Astrocyte (in vitro differentiated cells and primary cell): ENCODE results near the gene GAPT. TPM values are rescaled to one million over a fixed set of nuclear protein-coding genes. Genes with fewer than 3 reads are reported as not detected.

Experiments used
- DNase-seq: peaks from one replicate; pipeline ENCODE4 v3.0.0-alpha.2; 2010; ENCODE audit warnings: low read depth
- FAIRE-seq: peaks from 2 replicates; lab custom pipeline; 2011; peaks lifted over from hg19 to GRCh38; lab: Jason Lieb, UNC
- H2AFZ ChIP-seq: 2 replicates; pipeline ENCODE4 v1.6.0; 2012; ENCODE audit warnings: low read depth, low read length, inconsistent platforms
- H3K27ac ChIP-seq: 2 replicates; pipeline ENCODE4 v1.5.1; 2011; ENCODE audit warnings: low read depth, low read length, inconsistent platforms
- H3K27me3 ChIP-seq: 2 replicates; pipeline ENCODE4 v1.6.0; 2011; ENCODE audit warnings: low read length, inconsistent platforms; ENCODE audit not compliant: insufficient read depth
- H3K36me3 ChIP-seq: 2 replicates; pipeline ENCODE4 v1.5.1; 2011; ENCODE audit warnings: low read length, inconsistent platforms; ENCODE audit not compliant: insufficient read depth
- H3K4me1 ChIP-seq: 2 replicates; pipeline ENCODE4 v1.5.1; 2011; ENCODE audit warnings: low read length, inconsistent platforms; ENCODE audit not compliant: insufficient read depth
- H3K4me2 ChIP-seq: 2 replicates; pipeline ENCODE4 v1.6.0; 2012; ENCODE audit warnings: low read length, inconsistent platforms
- H3K4me3 ChIP-seq: 2 replicates; pipeline ENCODE4 v1.5.1; 2011; ENCODE audit warnings: low read depth, mild to moderate bottlenecking, low read length, inconsistent platforms; ENCODE audit not compliant: insufficient read depth
- H3K79me2 ChIP-seq: 2 replicates; pipeline ENCODE4 v1.6.0; 2012; ENCODE audit warnings: mild to moderate bottlenecking, low read length, inconsistent platforms; ENCODE audit not compliant: insufficient read depth
- H3K9ac ChIP-seq: 2 replicates; pipeline ENCODE4 v1.6.0; 2012; ENCODE audit warnings: mild to moderate bottlenecking, low read length, inconsistent platforms
- H3K9me3 ChIP-seq: 2 replicates; pipeline ENCODE4 v1.5.1; 2012; ENCODE audit warnings: low read depth, mild to moderate bottlenecking, low read length, inconsistent platforms; ENCODE audit not compliant: insufficient read depth
- H4K20me1 ChIP-seq: 2 replicates; pipeline ENCODE4 v1.6.0; 2012; ENCODE audit warnings: low read length, inconsistent platforms; ENCODE audit not compliant: insufficient read depth
- H3K27ac Mint-ChIP-seq: one replicate; pipeline ENCODE4 v1.8.0; 2021; ENCODE audit warnings: mild to moderate bottlenecking, mixed read lengths; ENCODE audit not compliant: unreplicated experiment
- H3K27me3 Mint-ChIP-seq: one replicate; pipeline ENCODE4 v1.8.0; 2021; ENCODE audit warnings: low read depth, mixed read lengths; ENCODE audit not compliant: unreplicated experiment
- H3K36me3 Mint-ChIP-seq: one replicate; pipeline ENCODE4 v1.8.0; 2021; ENCODE audit warnings: low read depth, mixed read lengths; ENCODE audit not compliant: unreplicated experiment
- H3K4me1 Mint-ChIP-seq: one replicate; pipeline ENCODE4 v1.8.0; 2021; ENCODE audit warnings: low read depth, mixed read lengths; ENCODE audit not compliant: unreplicated experiment
- H3K4me3 Mint-ChIP-seq: one replicate; pipeline ENCODE4 v1.8.0; 2021; ENCODE audit warnings: mild to moderate bottlenecking, moderate library complexity, mixed read lengths; ENCODE audit not compliant: unreplicated experiment
- H3K9me3 Mint-ChIP-seq: one replicate; pipeline ENCODE4 v1.8.0; 2021; ENCODE audit warnings: mild to moderate bottlenecking, mixed read lengths; ENCODE audit not compliant: unreplicated experiment
- CTCF ChIP-seq: IDR thresholded peaks from 2 replicates; pipeline ENCODE4 v1.5.1; 2011; ENCODE audit warnings: low read depth, mild to moderate bottlenecking, inconsistent platforms, low read length, moderate library complexity; ENCODE audit not compliant: insufficient read depth
- EZH2 ChIP-seq: IDR thresholded peaks from 2 replicates; pipeline ENCODE4 v1.6.1; 2012; ENCODE audit warnings: mild to moderate bottlenecking, low read length, inconsistent platforms; ENCODE audit not compliant: insufficient read depth
- total RNA-seq: library from RNA; stranded (reverse); gene quantifications from 2 replicates; pipeline ENCODE4 v1.2.1, GENCODE V29; 2021

Gene GAPT
- total RNA-seq, 1 donor from 2014 or later: not detected

GRCh38 chr5:58455480-58455879 is 35.8 kb upstream of the GAPT start:
- Histone ChIP-seq H3K27ac (peak overlapping the region; percentile 94), H3K4me2 (peak overlapping the region; percentile 90), H4K20me1 (peaks cover 73% of the 10 kb centered on the region), H3K4me3 (peak overlapping the region; percentile 97), H3K27me3 (no peaks in the 10 kb centered on the region), H2AFZ (no peak overlapping the region), H3K9ac (peak overlapping the region; percentile 99), H3K9me3 (no peaks in the 10 kb centered on the region), H3K79me2 (peaks cover 72% of the 10 kb centered on the region), H3K4me1 (peaks cover 18% of the 10 kb centered on the region), H3K36me3 (peaks cover 61% of the 10 kb centered on the region)
- Mint-ChIP-seq H3K9me3 (peaks cover 2% of the 10 kb centered on the region), H3K36me3 (peaks cover 47% of the 10 kb centered on the region), H3K27me3 (no peaks in the 10 kb centered on the region), H3K27ac (peak overlapping the region; percentile 88), H3K4me3 (peak overlapping the region; percentile 97), H3K4me1 (peaks cover 34% of the 10 kb centered on the region)
- no peak for DNase-seq
- no peak for FAIRE-seq
- no peak for TF ChIP-seq CTCF
- no peak for TF ChIP-seq EZH2

- Histone ChIP-seq H3K9ac (peak overlapping the region; percentile 99), H3K4me3 (peak overlapping the region; percentile 97), H3K4me2 (peak overlapping the region; percentile 90), H3K9me3 (no peaks in the 10 kb centered on the region), H4K20me1 (peaks cover 73% of the 10 kb centered on the region), H3K27me3 (no peaks in the 10 kb centered on the region), H3K27ac (peak overlapping the region; percentile 94), H3K4me1 (peaks cover 22% of the 10 kb centered on the region), H3K36me3 (peaks cover 61% of the 10 kb centered on the region), H3K79me2 (peaks cover 72% of the 10 kb centered on the region), H2AFZ (no peak overlapping the region)
- peaks cover 37% of the 10 kb centered on the region for H3K4me1 Mint-ChIP-seq
- peaks cover 47% of the 10 kb centered on the region for H3K36me3 Mint-ChIP-seq
- no peak for TF ChIP-seq EZH2
- TF ChIP-seq CTCF: no peak
- peak; percentile 67 for DNase-seq
- no peak for FAIRE-seq
- H3K9me3 Mint-ChIP-seq: peaks cover 2% of the 10 kb centered on the region
- H3K4me3 Mint-ChIP-seq: peak overlapping the region; percentile 97
- peak overlapping the region; percentile 88 for H3K27ac Mint-ChIP-seq
- H3K27me3 Mint-ChIP-seq: no peaks in the 10 kb centered on the region
These were observed 35.2 kb upstream of the GAPT start for GRCh38 chr5:58456026-58456425.

GRCh38 chr5:58456486-58456885 is 34.7 kb upstream of the GAPT start:
- Histone ChIP-seq H3K4me3 (peak overlapping the region; percentile 97), H3K79me2 (peaks cover 72% of the 10 kb centered on the region), H4K20me1 (peaks cover 73% of the 10 kb centered on the region), H3K27ac (peak overlapping the region; percentile 94), H3K36me3 (peaks cover 61% of the 10 kb centered on the region), H3K9ac (peak overlapping the region; percentile 99), H3K9me3 (no peaks in the 10 kb centered on the region), H3K27me3 (no peaks in the 10 kb centered on the region), H3K4me2 (peak overlapping the region; percentile 90), H2AFZ (no peak overlapping the region), H3K4me1 (peaks cover 24% of the 10 kb centered on the region)
- peak overlapping the region; percentile 88 for H3K27ac Mint-ChIP-seq
- no peak for TF ChIP-seq EZH2
- no peak for TF ChIP-seq CTCF
- peaks cover 40% of the 10 kb centered on the region for H3K4me1 Mint-ChIP-seq
- H3K36me3 Mint-ChIP-seq: peaks cover 47% of the 10 kb centered on the region
- peak overlapping the region; percentile 97 for H3K4me3 Mint-ChIP-seq
- H3K9me3 Mint-ChIP-seq: peaks cover 2% of the 10 kb centered on the region
- no peaks in the 10 kb centered on the region for H3K27me3 Mint-ChIP-seq
- no peak for DNase-seq
- no peak for FAIRE-seq
